Glutamatergic neuron (in vitro differentiated cells): ENCODE data around the gene PRLR. TPM values are rescaled to one million over a fixed set of nuclear protein-coding genes. Genes with fewer than 3 reads are reported as not detected.

Experiments
- DNase-seq: peaks from one replicate; pipeline ENCODE4 v3.0.0; 2022
- H3K27ac Mint-ChIP-seq: one replicate; pipeline ENCODE4 v1.8.0; 2020; ENCODE audit warnings: mild to moderate bottlenecking, mixed read lengths, inconsistent platforms; ENCODE audit not compliant: unreplicated experiment
- H3K27me3 Mint-ChIP-seq: one replicate; pipeline ENCODE4 v1.8.0; 2020; ENCODE audit warnings: mild to moderate bottlenecking, moderate library complexity, mixed read lengths, inconsistent platforms; ENCODE audit not compliant: unreplicated experiment
- H3K36me3 Mint-ChIP-seq: one replicate; pipeline ENCODE4 v1.8.0; 2020; ENCODE audit warnings: mild to moderate bottlenecking, mixed read lengths, inconsistent platforms; ENCODE audit not compliant: unreplicated experiment
- H3K4me1 Mint-ChIP-seq: one replicate; pipeline ENCODE4 v1.8.0; 2020; ENCODE audit warnings: mild to moderate bottlenecking, low read depth, mixed read lengths, inconsistent platforms; ENCODE audit not compliant: unreplicated experiment
- H3K4me3 Mint-ChIP-seq: one replicate; pipeline ENCODE4 v1.8.0; 2020; ENCODE audit warnings: mild to moderate bottlenecking, mixed read lengths, inconsistent platforms; ENCODE audit not compliant: unreplicated experiment
- H3K9me3 Mint-ChIP-seq: one replicate; pipeline ENCODE4 v1.8.0; 2020; ENCODE audit warnings: mild to moderate bottlenecking, moderate library complexity, mixed read lengths, inconsistent platforms; ENCODE audit not compliant: unreplicated experiment
- CTCF ChIP-seq: fragments of 200-600 bp; sonication (generic); IDR thresholded peaks from one replicate; pipeline ENCODE4 v1.5.0; 2021; ENCODE audit not compliant: partially characterized antibody, unreplicated experiment
- total RNA-seq: library from RNA; stranded (reverse); fragmentation: NEBNext Ultra II Directional; extraction: Animal tissue kit (Norgen Biotek cat#: 25700); gene quantifications from one replicate; pipeline ENCODE4 v1.2.1, GENCODE V29; 2021; ENCODE audit not compliant: unreplicated experiment

PRLR gene
- total RNA-seq, 1 donor from 2014 or later = not detected

GRCh38 chr5:35030426-35031100 is 199.7 kb downstream of the PRLR start:
- Mint-ChIP-seq H3K27ac (no peak overlapping the region), H3K4me1 (no peaks in the 10 kb centered on the region), H3K4me3 (no peak overlapping the region), H3K9me3 (no peaks in the 10 kb centered on the region), H3K36me3 (no peaks in the 10 kb centered on the region), H3K27me3 (no peaks in the 10 kb centered on the region)
- no peak for DNase-seq
- TF ChIP-seq CTCF = no peak

GRCh38 chr5:35029333-35029732 is 201.0 kb downstream of the PRLR start:
- no peak for TF ChIP-seq CTCF
- no peak overlapping the region for H3K4me3 Mint-ChIP-seq
- no peaks in the 10 kb centered on the region for H3K4me1 Mint-ChIP-seq
- H3K36me3 Mint-ChIP-seq = no peaks in the 10 kb centered on the region
- no peak overlapping the region for H3K27ac Mint-ChIP-seq
- DNase-seq = no peak
- H3K27me3 Mint-ChIP-seq = no peaks in the 10 kb centered on the region
- H3K9me3 Mint-ChIP-seq = no peaks in the 10 kb centered on the region

GRCh38 chr5:35026941-35027340 is 203.3 kb downstream of the PRLR start:
- Mint-ChIP-seq H3K27ac (no peak overlapping the region), H3K27me3 (no peaks in the 10 kb centered on the region), H3K36me3 (no peaks in the 10 kb centered on the region), H3K9me3 (no peaks in the 10 kb centered on the region), H3K4me3 (no peak overlapping the region), H3K4me1 (no peaks in the 10 kb centered on the region)
- no peak for TF ChIP-seq CTCF
- no peak for DNase-seq

GRCh38 chr5:35026280-35026840 is 203.9 kb downstream of the PRLR start:
- Mint-ChIP-seq H3K27ac (no peak overlapping the region), H3K36me3 (no peaks in the 10 kb centered on the region), H3K4me1 (no peaks in the 10 kb centered on the region), H3K9me3 (no peaks in the 10 kb centered on the region), H3K27me3 (no peaks in the 10 kb centered on the region), H3K4me3 (no peak overlapping the region)
- no peak for DNase-seq
- no peak for TF ChIP-seq CTCF

GRCh38 chr5:35024911-35025510 is 205.3 kb downstream of the PRLR start:
- no peaks in the 10 kb centered on the region for H3K9me3 Mint-ChIP-seq
- no peak for DNase-seq
- H3K27ac Mint-ChIP-seq = no peak overlapping the region
- H3K4me3 Mint-ChIP-seq = no peak overlapping the region
- no peaks in the 10 kb centered on the region for H3K36me3 Mint-ChIP-seq
- no peak for TF ChIP-seq CTCF
- no peaks in the 10 kb centered on the region for H3K27me3 Mint-ChIP-seq
- H3K4me1 Mint-ChIP-seq = no peaks in the 10 kb centered on the region
